Neural progenitor cell (in vitro differentiated cells): ENCODE data around the gene SYNJ2. TPM values are rescaled to one million over a fixed set of nuclear protein-coding genes. Genes with fewer than 3 reads are reported as not detected.

ENCODE experiments used
- DNase-seq: peaks from one replicate; pipeline ENCODE4 v3.0.0-alpha.2; 2016; ENCODE audit warnings: low spot score
- H2AFZ ChIP-seq: fragments of 200-600 bp; sonication (generic); replicated peaks from 2 replicates; pipeline ENCODE4 v1.6.1; 2016; ENCODE audit warnings: antibody characterized with exemption
- H3F3A ChIP-seq: fragments of 200-600 bp; sonication (generic); 2 replicates; pipeline ENCODE4 v1.6.1; 2016; ENCODE audit warnings: antibody characterized with exemption, low read depth
- H3K27ac ChIP-seq: fragments of 200-600 bp; sonication (generic); 2 replicates; pipeline ENCODE4 v1.5.1; 2016; ENCODE audit warnings: mild to moderate bottlenecking
- H3K27me3 ChIP-seq: fragments of 200-600 bp; sonication (generic); 2 replicates; pipeline ENCODE4 v1.6.1; 2016; ENCODE audit warnings: mild to moderate bottlenecking, moderate library complexity
- H3K36me3 ChIP-seq: fragments of 200-600 bp; sonication (generic); 2 replicates; pipeline ENCODE4 v1.5.1; 2016
- H3K4me1 ChIP-seq: fragments of 200-600 bp; sonication (generic); 2 replicates; pipeline ENCODE4 v1.6.1; 2016; ENCODE audit warnings: mixed run types
- H3K4me2 ChIP-seq: fragments of 200-600 bp; sonication (generic); 2 replicates; pipeline ENCODE4 v1.6.1; 2016
- H3K4me3 ChIP-seq: fragments of 200-600 bp; sonication (generic); 2 replicates; pipeline ENCODE4 v1.5.1; 2016
- H3K79me2 ChIP-seq: fragments of 200-600 bp; sonication (generic); 2 replicates; pipeline ENCODE4 v1.6.1; 2016; ENCODE audit warnings: low read depth
- H3K9ac ChIP-seq: fragments of 200-600 bp; sonication (generic); 2 replicates; pipeline ENCODE4 v1.6.1; 2016
- H3K9me3 ChIP-seq: fragments of 200-600 bp; sonication (generic); 2 replicates; pipeline ENCODE4 v1.5.1; 2016; ENCODE audit warnings: low read depth
- H4K20me1 ChIP-seq: fragments of 200-600 bp; sonication (generic); 2 replicates; pipeline ENCODE4 v1.6.1; 2016; ENCODE audit warnings: low read depth
- H3K27ac Mint-ChIP-seq: 3 replicates; pipeline ENCODE4 v1.8.0; 2021; ENCODE audit warnings: mixed read lengths
- H3K27me3 Mint-ChIP-seq: 2 replicates; pipeline ENCODE4 v1.8.0; 2022; ENCODE audit warnings: low read depth, mild to moderate bottlenecking, inconsistent platforms, moderate library complexity, mixed read lengths; ENCODE audit not compliant: insufficient read depth
- H3K36me3 Mint-ChIP-seq: 3 replicates; pipeline ENCODE4 v1.8.0; 2021; ENCODE audit warnings: mixed read lengths
- H3K4me1 Mint-ChIP-seq: 3 replicates; pipeline ENCODE4 v1.8.0; 2021; ENCODE audit warnings: mixed read lengths
- H3K4me3 Mint-ChIP-seq: 3 replicates; pipeline ENCODE4 v1.8.0; 2021; ENCODE audit warnings: mild to moderate bottlenecking, moderate library complexity, mixed read lengths
- H3K9me3 Mint-ChIP-seq: 3 replicates; pipeline ENCODE4 v1.8.0; 2020; ENCODE audit warnings: mixed read lengths
- EZH2 ChIP-seq: fragments of 200-600 bp; sonication (generic); IDR thresholded peaks from 2 replicates; pipeline ENCODE4 v1.6.1; 2017; ENCODE audit warnings: antibody characterized with exemption, mild to moderate bottlenecking, moderate library complexity
- EZH2phosphoT487 ChIP-seq: fragments of 200-600 bp; sonication (generic); IDR thresholded peaks from 2 replicates; pipeline ENCODE4 v1.6.1; 2017; ENCODE audit warnings: antibody characterized with exemption
- total RNA-seq: library from RNA; depleted of rRNA; stranded (reverse); fragments of >200 nt; gene quantifications from 2 replicates; pipeline ENCODE4 v1.2.3, GENCODE V29; 2015; ENCODE audit warnings: low replicate concordance
- TF ChIP-seq, protein P1 (sequence below): fragments of 200-600 bp; sonication (generic); IDR thresholded peaks from 2 replicates; pipeline ENCODE4 v1.5.1; 2017; ENCODE audit warnings: antibody characterized with exemption, mild to moderate bottlenecking

SYNJ2 gene
- total RNA-seq, 1 donor from 2014 or later, result 4.8 TPM

DNA sequence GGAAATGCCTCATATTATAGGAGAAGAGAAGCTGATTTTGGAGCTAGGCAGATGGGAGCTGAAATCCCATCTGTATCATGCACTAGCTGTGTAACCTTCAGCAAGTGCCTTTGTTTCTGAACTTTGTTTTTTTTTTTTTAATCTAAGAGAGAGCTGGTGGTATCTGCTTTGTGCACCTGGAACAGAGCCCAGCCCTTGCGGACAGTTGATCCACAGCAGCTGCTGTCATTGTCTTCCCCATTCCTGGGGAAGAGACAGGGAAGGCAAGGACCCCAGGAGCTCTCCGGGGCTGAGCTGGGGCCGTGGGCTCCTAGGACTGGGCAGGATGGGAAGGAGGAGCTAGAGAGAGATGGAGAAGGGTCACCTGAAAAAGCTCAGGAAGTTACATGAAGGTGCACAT lies 92.1 kb downstream of the SYNJ2 start:
- no peak for DNase-seq
- Mint-ChIP-seq H3K4me1 (peaks cover 5% of the 10 kb centered on the region), H3K36me3 (peaks cover 6% of the 10 kb centered on the region), H3K27me3 (peaks cover 4% of the 10 kb centered on the region), H3K9me3 (no peaks in the 10 kb centered on the region), H3K4me3 (no peak overlapping the region), H3K27ac (no peak overlapping the region)
- Histone ChIP-seq H3K36me3 (no peaks in the 10 kb centered on the region), H3F3A (no peaks in the 10 kb centered on the region), H4K20me1 (no peaks in the 10 kb centered on the region), H3K27me3 (no peaks in the 10 kb centered on the region), H3K9me3 (no peaks in the 10 kb centered on the region), H3K27ac (no peak overlapping the region), H3K4me1 (no peaks in the 10 kb centered on the region), H3K4me3 (no peak overlapping the region), H3K9ac (no peak overlapping the region), H3K4me2 (no peak overlapping the region), H3K79me2 (no peaks in the 10 kb centered on the region), H2AFZ (no peak overlapping the region)
- TF ChIP-seq EZH2 (no peak), EZH2phosphoT487 (no peak)
- TF ChIP-seq, protein P1, sequence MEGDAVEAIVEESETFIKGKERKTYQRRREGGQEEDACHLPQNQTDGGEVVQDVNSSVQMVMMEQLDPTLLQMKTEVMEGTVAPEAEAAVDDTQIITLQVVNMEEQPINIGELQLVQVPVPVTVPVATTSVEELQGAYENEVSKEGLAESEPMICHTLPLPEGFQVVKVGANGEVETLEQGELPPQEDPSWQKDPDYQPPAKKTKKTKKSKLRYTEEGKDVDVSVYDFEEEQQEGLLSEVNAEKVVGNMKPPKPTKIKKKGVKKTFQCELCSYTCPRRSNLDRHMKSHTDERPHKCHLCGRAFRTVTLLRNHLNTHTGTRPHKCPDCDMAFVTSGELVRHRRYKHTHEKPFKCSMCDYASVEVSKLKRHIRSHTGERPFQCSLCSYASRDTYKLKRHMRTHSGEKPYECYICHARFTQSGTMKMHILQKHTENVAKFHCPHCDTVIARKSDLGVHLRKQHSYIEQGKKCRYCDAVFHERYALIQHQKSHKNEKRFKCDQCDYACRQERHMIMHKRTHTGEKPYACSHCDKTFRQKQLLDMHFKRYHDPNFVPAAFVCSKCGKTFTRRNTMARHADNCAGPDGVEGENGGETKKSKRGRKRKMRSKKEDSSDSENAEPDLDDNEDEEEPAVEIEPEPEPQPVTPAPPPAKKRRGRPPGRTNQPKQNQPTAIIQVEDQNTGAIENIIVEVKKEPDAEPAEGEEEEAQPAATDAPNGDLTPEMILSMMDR, result no peak

DNA sequence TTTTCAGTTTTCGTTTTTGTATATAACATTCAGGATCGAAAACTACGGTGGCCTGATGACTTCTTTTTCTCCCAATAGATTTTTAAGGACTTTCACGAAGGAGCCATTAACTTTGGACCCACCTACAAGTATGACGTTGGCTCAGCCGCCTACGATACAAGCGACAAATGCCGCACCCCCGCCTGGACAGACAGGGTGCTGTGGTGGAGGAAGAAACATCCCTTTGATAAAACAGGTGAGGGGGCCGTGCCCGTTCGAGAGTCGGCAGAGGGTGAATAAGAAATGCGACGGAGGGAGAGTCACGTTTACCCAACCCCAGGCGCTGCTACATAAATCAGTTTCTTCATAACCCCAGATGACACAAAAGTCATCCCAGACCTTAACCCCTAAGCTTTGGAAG lies 94.9 kb downstream of the SYNJ2 start:
- Mint-ChIP-seq H3K27me3 (no peaks in the 10 kb centered on the region), H3K4me1 (peaks cover 2% of the 10 kb centered on the region), H3K9me3 (no peaks in the 10 kb centered on the region), H3K27ac (no peak overlapping the region), H3K36me3 (peaks cover 6% of the 10 kb centered on the region), H3K4me3 (no peak overlapping the region)
- no peak overlapping the region for H3K4me3 ChIP-seq
- no peaks in the 10 kb centered on the region for H3K36me3 ChIP-seq
- no peaks in the 10 kb centered on the region for H4K20me1 ChIP-seq
- H2AFZ ChIP-seq, result no peak overlapping the region
- no peaks in the 10 kb centered on the region for H3K27me3 ChIP-seq
- no peak for DNase-seq
- TF ChIP-seq EZH2phosphoT487 (no peak), EZH2 (no peak)
- TF ChIP-seq, protein P1, result no peak
- no peaks in the 10 kb centered on the region for H3K4me1 ChIP-seq
- H3F3A ChIP-seq, result no peaks in the 10 kb centered on the region
- H3K4me2 ChIP-seq, result no peak overlapping the region
- no peak overlapping the region for H3K9ac ChIP-seq
- H3K79me2 ChIP-seq, result no peaks in the 10 kb centered on the region
- no peak overlapping the region for H3K27ac ChIP-seq
- no peaks in the 10 kb centered on the region for H3K9me3 ChIP-seq

DNA sequence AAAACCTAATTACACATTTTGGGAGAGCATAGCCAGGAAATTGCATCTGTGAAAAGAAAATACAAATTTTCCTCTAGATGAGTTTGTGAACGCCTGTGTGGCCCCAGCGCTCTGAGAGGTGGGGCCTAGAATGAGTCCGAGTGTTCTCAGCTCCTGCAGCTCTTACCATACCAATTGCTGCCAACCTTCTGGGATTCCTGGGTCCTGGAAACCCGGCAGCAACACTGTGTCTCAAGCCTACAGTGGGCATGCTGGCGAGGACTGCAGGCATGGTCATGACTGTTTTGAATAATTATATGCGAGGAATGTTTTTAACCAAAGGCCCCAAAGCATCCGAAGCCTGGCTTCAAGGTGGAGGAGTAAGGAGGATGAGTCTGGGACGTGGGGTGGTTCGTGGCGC lies 96.0 kb downstream of the SYNJ2 start:
- no peak for DNase-seq
- H3K9me3 ChIP-seq, result no peaks in the 10 kb centered on the region
- no peaks in the 10 kb centered on the region for H3K4me1 ChIP-seq
- H3K27me3 ChIP-seq, result no peaks in the 10 kb centered on the region
- no peaks in the 10 kb centered on the region for H3F3A ChIP-seq
- H3K27ac ChIP-seq, result no peak overlapping the region
- H3K9ac ChIP-seq, result no peak overlapping the region
- no peaks in the 10 kb centered on the region for H3K27me3 Mint-ChIP-seq
- no peaks in the 10 kb centered on the region for H3K4me1 Mint-ChIP-seq
- no peak overlapping the region for H3K27ac Mint-ChIP-seq
- no peaks in the 10 kb centered on the region for H3K36me3 ChIP-seq
- TF ChIP-seq, protein P1, result no peak
- no peak for TF ChIP-seq EZH2
- no peak for TF ChIP-seq EZH2phosphoT487
- no peak overlapping the region for H2AFZ ChIP-seq
- peaks cover 4% of the 10 kb centered on the region for H3K36me3 Mint-ChIP-seq
- no peaks in the 10 kb centered on the region for H3K79me2 ChIP-seq
- no peak overlapping the region for H3K4me3 Mint-ChIP-seq
- no peaks in the 10 kb centered on the region for H3K9me3 Mint-ChIP-seq
- H3K4me2 ChIP-seq, result no peak overlapping the region
- no peak overlapping the region for H3K4me3 ChIP-seq
- no peaks in the 10 kb centered on the region for H4K20me1 ChIP-seq

DNA sequence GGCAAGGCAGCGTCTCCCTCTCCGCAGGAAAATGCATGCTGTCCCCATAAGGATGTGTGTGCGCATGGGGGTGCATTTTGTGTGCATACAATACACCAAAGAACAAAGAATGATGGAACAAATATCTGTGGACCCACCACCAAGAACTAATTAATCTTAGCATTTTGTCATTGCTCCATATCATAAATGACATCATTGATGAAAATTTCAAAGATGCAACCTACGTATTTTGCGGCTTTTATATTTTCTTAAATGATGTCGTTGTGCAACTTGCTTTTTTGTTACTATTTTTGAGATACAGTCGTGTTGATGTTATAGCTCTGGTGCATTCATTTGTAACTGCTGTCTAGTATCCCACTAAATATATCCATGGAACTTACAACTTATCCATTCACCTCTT lies 96.7 kb downstream of the SYNJ2 start:
- peaks cover 7% of the 10 kb centered on the region for H3K36me3 Mint-ChIP-seq
- Histone ChIP-seq H3K4me2 (no peak overlapping the region), H2AFZ (no peak overlapping the region), H3F3A (no peaks in the 10 kb centered on the region), H3K9ac (no peak overlapping the region), H3K4me1 (no peaks in the 10 kb centered on the region), H3K27me3 (no peaks in the 10 kb centered on the region), H3K79me2 (no peaks in the 10 kb centered on the region), H3K27ac (no peak overlapping the region), H4K20me1 (no peaks in the 10 kb centered on the region), H3K36me3 (no peaks in the 10 kb centered on the region), H3K4me3 (no peak overlapping the region), H3K9me3 (no peaks in the 10 kb centered on the region)
- no peak for DNase-seq
- no peak overlapping the region for H3K27ac Mint-ChIP-seq
- no peaks in the 10 kb centered on the region for H3K4me1 Mint-ChIP-seq
- TF ChIP-seq EZH2 (no peak), EZH2phosphoT487 (no peak)
- TF ChIP-seq, protein P1, result no peak
- no peak overlapping the region for H3K4me3 Mint-ChIP-seq
- no peaks in the 10 kb centered on the region for H3K27me3 Mint-ChIP-seq
- no peaks in the 10 kb centered on the region for H3K9me3 Mint-ChIP-seq
